Osteoblast (primary cell): ENCODE measurements around the gene ALMS1. TPM values are rescaled to one million over a fixed set of nuclear protein-coding genes. Genes with fewer than 3 reads are reported as not detected.
"Not testable (repeated sequence)": the region's sequence is repeated elsewhere in the genome, so short reads cannot be mapped to it uniquely, and the experiment has no call there.

Experiments
- DNase-seq: peaks from one replicate; pipeline ENCODE4 v3.0.0; 2011; ENCODE audit warnings: low spot score, mixed read lengths; ENCODE audit not compliant: insufficient read length; ENCODE audit errors: missing footprints
- H2AFZ ChIP-seq: 2 replicates; pipeline ENCODE4 v1.6.0; 2011; ENCODE audit warnings: mild to moderate bottlenecking, low read length
- H3K27ac ChIP-seq: 2 replicates; pipeline ENCODE4 v1.5.1; 2011; ENCODE audit warnings: mild to moderate bottlenecking, low read depth, low read length, moderate library complexity
- H3K27me3 ChIP-seq: 2 replicates; pipeline ENCODE4 v1.6.0; 2012; ENCODE audit warnings: mild to moderate bottlenecking, control low read depth, inconsistent platforms, low read length, moderate library complexity; ENCODE audit not compliant: insufficient read depth
- H3K36me3 ChIP-seq: 2 replicates; pipeline ENCODE4 v1.5.1; 2011; ENCODE audit warnings: mild to moderate bottlenecking, low read length, control low read depth, moderate library complexity; ENCODE audit not compliant: insufficient read depth
- H3K4me1 ChIP-seq: 2 replicates; pipeline ENCODE4 v1.5.1; 2011; ENCODE audit warnings: mild to moderate bottlenecking, low read length, control low read depth, moderate library complexity; ENCODE audit not compliant: insufficient read depth
- H3K4me2 ChIP-seq: 2 replicates; pipeline ENCODE4 v1.6.0; 2011; ENCODE audit warnings: mild to moderate bottlenecking, low read length; ENCODE audit not compliant: insufficient read depth
- H3K4me3 ChIP-seq: fragments of 200-600 bp; sonication (generic); 3 replicates; pipeline ENCODE4 v1.5.1; 2012; ENCODE audit warnings: mild to moderate bottlenecking, low read length, inconsistent platforms; ENCODE audit not compliant: insufficient read depth
- H3K79me2 ChIP-seq: 2 replicates; pipeline ENCODE4 v1.6.0; 2012; ENCODE audit warnings: mild to moderate bottlenecking, low read length, control low read depth, inconsistent platforms; ENCODE audit not compliant: insufficient read depth
- H3K9me3 ChIP-seq: 2 replicates; pipeline ENCODE4 v1.5.1; 2011; ENCODE audit warnings: low read depth, low read length, control low read depth
- H4K20me1 ChIP-seq: 2 replicates; pipeline ENCODE4 v1.6.0; 2012; ENCODE audit warnings: mild to moderate bottlenecking, low read length, control low read depth; ENCODE audit not compliant: insufficient read depth
- total RNA-seq: library from RNA; depleted of rRNA; stranded (reverse); fragments of >200 nt; gene quantifications from 2 replicates; pipeline ENCODE4 v1.2.3, GENCODE V29; 2012
- TF ChIP-seq, protein P1 (sequence below): IDR thresholded peaks from 2 replicates; pipeline ENCODE4 v1.5.1; 2011; ENCODE audit warnings: mild to moderate bottlenecking, low read depth, low read length, moderate library complexity; ENCODE audit errors: extremely low read depth

The ALMS1 gene
- total RNA-seq, 1 donor, result 22.1 TPM

DNA sequence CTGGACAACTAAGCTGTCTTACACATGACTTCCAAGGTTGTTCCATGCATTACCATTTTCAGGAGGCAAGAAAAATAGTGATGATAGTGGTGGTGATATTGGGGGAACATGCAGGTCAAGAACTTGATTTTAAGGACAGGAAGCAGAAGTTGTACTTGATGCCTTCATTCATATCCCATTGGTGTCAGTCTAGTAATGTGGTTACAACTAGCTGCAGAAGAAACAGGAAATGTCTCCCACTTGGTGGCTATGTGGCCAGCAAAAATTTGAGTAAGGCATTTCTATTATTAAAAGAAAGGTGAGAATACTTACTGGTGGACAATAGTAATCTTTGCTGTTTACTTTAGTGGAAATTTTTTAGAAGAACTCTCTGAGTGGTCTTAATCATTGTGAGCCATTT lies 103.4 kb downstream of the ALMS1 start:
- Histone ChIP-seq H3K27me3 (no peaks in the 10 kb centered on the region), H3K9me3 (no peaks in the 10 kb centered on the region), H3K27ac (no peak overlapping the region), H2AFZ (no peak overlapping the region), H3K79me2 (no peaks in the 10 kb centered on the region), H3K4me3 (no peak overlapping the region), H4K20me1 (no peaks in the 10 kb centered on the region), H3K4me1 (no peaks in the 10 kb centered on the region), H3K36me3 (no peaks in the 10 kb centered on the region), H3K4me2 (no peak overlapping the region)
- DNase-seq, result no peak
- TF ChIP-seq, protein P1, sequence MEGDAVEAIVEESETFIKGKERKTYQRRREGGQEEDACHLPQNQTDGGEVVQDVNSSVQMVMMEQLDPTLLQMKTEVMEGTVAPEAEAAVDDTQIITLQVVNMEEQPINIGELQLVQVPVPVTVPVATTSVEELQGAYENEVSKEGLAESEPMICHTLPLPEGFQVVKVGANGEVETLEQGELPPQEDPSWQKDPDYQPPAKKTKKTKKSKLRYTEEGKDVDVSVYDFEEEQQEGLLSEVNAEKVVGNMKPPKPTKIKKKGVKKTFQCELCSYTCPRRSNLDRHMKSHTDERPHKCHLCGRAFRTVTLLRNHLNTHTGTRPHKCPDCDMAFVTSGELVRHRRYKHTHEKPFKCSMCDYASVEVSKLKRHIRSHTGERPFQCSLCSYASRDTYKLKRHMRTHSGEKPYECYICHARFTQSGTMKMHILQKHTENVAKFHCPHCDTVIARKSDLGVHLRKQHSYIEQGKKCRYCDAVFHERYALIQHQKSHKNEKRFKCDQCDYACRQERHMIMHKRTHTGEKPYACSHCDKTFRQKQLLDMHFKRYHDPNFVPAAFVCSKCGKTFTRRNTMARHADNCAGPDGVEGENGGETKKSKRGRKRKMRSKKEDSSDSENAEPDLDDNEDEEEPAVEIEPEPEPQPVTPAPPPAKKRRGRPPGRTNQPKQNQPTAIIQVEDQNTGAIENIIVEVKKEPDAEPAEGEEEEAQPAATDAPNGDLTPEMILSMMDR, result no peak

DNA sequence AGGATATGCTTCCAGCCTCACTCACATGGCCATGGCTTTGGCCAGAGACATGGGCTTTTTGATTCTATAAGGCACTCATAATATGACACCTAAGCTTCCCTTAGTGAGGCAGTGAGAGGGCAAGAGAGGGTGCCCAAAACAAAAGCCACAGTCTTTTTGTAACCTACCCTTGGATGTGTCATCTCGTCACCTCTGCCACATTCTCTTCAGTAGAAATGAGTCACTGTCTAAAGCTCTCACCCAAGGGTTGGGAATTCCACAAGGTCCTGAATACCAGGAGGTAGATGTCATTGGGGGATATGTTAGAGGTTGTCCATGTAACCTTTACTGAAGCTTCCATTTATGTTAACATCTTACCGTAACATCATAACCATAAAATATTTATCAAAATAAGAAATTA lies 108.4 kb downstream of the ALMS1 start:
- no peak overlapping the region for H2AFZ ChIP-seq
- H3K9me3 ChIP-seq, result no peaks in the 10 kb centered on the region
- no peak overlapping the region for H3K4me2 ChIP-seq
- H3K27me3 ChIP-seq, result no peaks in the 10 kb centered on the region
- DNase-seq, result peak; percentile 53
- TF ChIP-seq, protein P1, result no peak
- H3K4me3 ChIP-seq, result no peak overlapping the region
- H3K27ac ChIP-seq, result no peak overlapping the region
- no peaks in the 10 kb centered on the region for H3K4me1 ChIP-seq
- H3K36me3 ChIP-seq, result no peaks in the 10 kb centered on the region
- H4K20me1 ChIP-seq, result no peaks in the 10 kb centered on the region
- H3K79me2 ChIP-seq, result no peaks in the 10 kb centered on the region

DNA sequence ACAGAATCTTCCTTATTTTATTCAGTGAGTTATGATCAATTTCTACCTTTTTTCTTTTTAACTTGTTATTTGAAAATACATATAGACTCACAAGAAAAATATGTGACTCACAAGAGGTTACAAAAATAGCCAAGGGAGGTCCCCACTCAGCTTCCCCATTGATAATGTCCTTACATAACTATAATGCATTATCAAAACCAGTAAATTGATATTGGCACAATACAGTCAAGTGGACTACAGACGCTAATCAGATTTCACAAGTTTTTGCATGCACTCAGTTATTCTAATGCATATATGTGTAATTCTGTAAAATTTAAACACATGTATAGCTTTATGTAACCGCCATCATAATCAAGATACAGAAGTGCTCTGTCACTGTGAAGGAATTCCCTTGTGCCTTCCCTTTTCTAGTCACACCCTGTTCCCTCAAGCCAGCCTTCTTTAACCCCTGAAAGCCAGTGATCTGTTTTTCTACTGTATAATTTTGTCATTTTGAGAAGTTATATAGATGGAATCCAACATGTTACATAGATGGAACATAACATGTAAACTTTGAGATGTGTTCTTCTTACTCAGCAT lies 118.4 kb downstream of the ALMS1 start:
- H3K79me2 ChIP-seq, result peaks cover 2% of the 10 kb centered on the region
- no peaks in the 10 kb centered on the region for H3K9me3 ChIP-seq
- no peak for DNase-seq
- no peaks in the 10 kb centered on the region for H3K36me3 ChIP-seq
- TF ChIP-seq, protein P1, result no peak
- no peak overlapping the region for H2AFZ ChIP-seq
- H4K20me1 ChIP-seq, result no peaks in the 10 kb centered on the region
- H3K4me1 ChIP-seq, result peaks cover 12% of the 10 kb centered on the region
- H3K4me2 ChIP-seq, result no peak overlapping the region
- H3K4me3 ChIP-seq, result no peak overlapping the region
- H3K27ac ChIP-seq, result no peak overlapping the region
- no peaks in the 10 kb centered on the region for H3K27me3 ChIP-seq

DNA sequence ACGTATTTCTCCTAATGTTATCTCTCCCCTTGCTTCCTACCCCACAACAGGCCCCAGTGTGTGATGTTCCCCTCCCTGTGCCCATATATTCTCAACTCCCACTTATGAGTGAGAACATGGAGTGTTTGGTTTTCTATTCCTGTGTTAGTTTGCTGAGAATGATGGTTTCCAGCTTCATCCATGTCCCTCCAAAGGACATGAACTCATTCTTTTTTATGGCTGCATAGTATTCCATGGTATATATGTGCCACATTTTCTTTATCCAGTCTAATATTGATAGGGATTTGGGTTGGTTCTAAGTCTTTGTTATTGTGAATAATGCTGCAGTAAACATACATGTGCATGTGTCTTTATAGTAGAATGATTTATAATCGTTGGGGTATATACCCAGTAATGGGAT lies 119.2 kb downstream of the ALMS1 start:
- not testable (repeated sequence) for DNase-seq, H2AFZ ChIP-seq, H3K27ac ChIP-seq, H3K9me3 ChIP-seq, H3K27me3 ChIP-seq, H4K20me1 ChIP-seq, H3K4me3 ChIP-seq, H3K4me1 ChIP-seq, H3K79me2 ChIP-seq, H3K4me2 ChIP-seq, H3K36me3 ChIP-seq

DNA sequence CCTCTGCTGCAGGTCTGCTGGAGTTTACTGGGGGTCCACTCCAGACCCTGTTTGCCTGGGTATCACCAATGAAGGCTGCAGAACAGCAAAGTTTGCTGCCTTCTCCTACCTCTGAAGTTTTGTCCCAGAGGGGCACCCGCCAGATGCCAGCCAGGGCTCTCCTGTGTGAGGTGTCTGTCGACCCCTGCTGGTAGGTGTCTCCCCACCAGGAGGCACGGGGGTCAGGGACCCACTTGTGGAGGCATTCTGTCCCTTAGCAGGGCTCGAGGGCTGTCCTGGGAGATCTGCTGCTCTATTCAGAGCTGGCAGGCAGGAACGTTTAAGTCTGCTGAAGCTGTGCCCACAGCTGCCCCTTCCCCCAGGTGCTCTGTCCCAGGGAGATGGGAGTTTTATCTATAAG lies 124.8 kb downstream of the ALMS1 start:
- not testable (repeated sequence) for H3K36me3 ChIP-seq, H3K4me1 ChIP-seq, H3K4me2 ChIP-seq, H4K20me1 ChIP-seq, H2AFZ ChIP-seq, H3K9me3 ChIP-seq, H3K27ac ChIP-seq, H3K4me3 ChIP-seq, H3K79me2 ChIP-seq, DNase-seq, H3K27me3 ChIP-seq
